ENCODE measurements around the gene BICRAL.
A peak's percentile ranks its signal among the peaks of the same experiment; 100 is the strongest.

Gene BICRAL

GRCh38 chr6:42846505-42846904 lies 64.7 kb downstream of the BICRAL start:
- TF ChIP-seq CTCF (IDR thresholded peaks at IDR 0.05), result no peak
- no peak overlapping the region for H3K4me3 ChIP-seq
- no peak for DNase-seq (ENCODE audit: low spot score)
- no peak overlapping the region for H3K27ac ChIP-seq

GRCh38 chr6:42848700-42849099 lies 66.8 kb downstream of the BICRAL start:
- DNase-seq (ENCODE audit: low spot score), result no peak
- H3K27ac ChIP-seq, result no peak overlapping the region
- TF ChIP-seq CTCF (IDR thresholded peaks at IDR 0.05), result no peak
- no peak overlapping the region for H3K4me3 ChIP-seq

- no peak for DNase-seq (ENCODE audit: low spot score)
- TF ChIP-seq CTCF (IDR thresholded peaks at IDR 0.05), result no peak
- no peak overlapping the region for H3K4me3 ChIP-seq
- no peak overlapping the region for H3K27ac ChIP-seq
These were observed 69.7 kb downstream of the BICRAL start for GRCh38 chr6:42851599-42851998.

- TF ChIP-seq CTCF (IDR thresholded peaks at IDR 0.05), result no peak
- no peak for DNase-seq (ENCODE audit: low spot score)
- no peak overlapping the region for H3K27ac ChIP-seq
- no peak overlapping the region for H3K4me3 ChIP-seq
These were observed 78.2 kb downstream of the BICRAL start for GRCh38 chr6:42860036-42860435.

- Histone ChIP-seq H3K27ac (no peak overlapping the region), H3K4me3 (no peak overlapping the region)
- DNase-seq (ENCODE audit: low spot score), result no peak
- no peak for TF ChIP-seq CTCF (IDR thresholded peaks at IDR 0.05)
These were observed 78.6 kb downstream of the BICRAL start for GRCh38 chr6:42860481-42860880.

- peak overlapping the region; percentile 48 to 60 for H3K27ac ChIP-seq
- peak; percentile 81 for DNase-seq (ENCODE audit: low spot score)
- no peak overlapping the region for H3K4me3 ChIP-seq
- no peak for TF ChIP-seq CTCF (IDR thresholded peaks at IDR 0.05)
These were observed 82.8 kb downstream of the BICRAL start for GRCh38 chr6:42864602-42865001.

GRCh38 chr6:42870145-42870936 lies 88.5 kb downstream of the BICRAL start:
- no peak for DNase-seq (ENCODE audit: low spot score)
- TF ChIP-seq CTCF (IDR thresholded peaks at IDR 0.05), result no peak
- Histone ChIP-seq H3K27ac (no peak overlapping the region), H3K4me3 (no peak overlapping the region)

All from coronary artery (tissue), 2 donors.